CD4-positive, alpha-beta T cell treated with Interleukin-2 at 100 ng/mL for 4 hours (primary cell): ENCODE results near the gene DHH.
"Not testable (repeated sequence)": the region's sequence is repeated elsewhere in the genome, so short reads cannot be mapped to it uniquely, and the experiment has no call there.

Source experiments
- DNase-seq: peaks from one replicate; pipeline ENCODE4 v3.0.0-alpha.2; 2020; ENCODE audit warnings: low spot score

Gene DHH

GRCh38 chr12:49070971-49071370 lies 23.6 kb downstream of the DHH start:
- DNase-seq, result no peak

- DNase-seq, result peak; percentile 99
These were observed 24.9 kb downstream of the DHH start, which contains the start of gene RHEBL1 for GRCh38 chr12:49069507-49070346. TSS of gene RHEBL1 (minus strand) at chr12:49069979. CDS start at chr12:49069785, 194 bp downstream.

GRCh38 chr12:49068879-49069506 lies 25.6 kb downstream of the DHH start:
- no peak for DNase-seq

- no peak for DNase-seq
These were observed 28.5 kb downstream of the DHH start for GRCh38 chr12:49066120-49066519.

GRCh38 chr12:49064767-49065152 lies 29.8 kb downstream of the DHH start:
- no peak for DNase-seq

GRCh38 chr12:49061916-49062315 lies 32.7 kb downstream of the DHH start:
- not testable (repeated sequence) for DNase-seq

GRCh38 chr12:49061157-49061650 lies 33.4 kb downstream of the DHH start:
- no peak for DNase-seq

- DNase-seq, result peak; percentile 89
These were observed 34.1 kb downstream of the DHH start, which contains the start of gene KMT2D for GRCh38 chr12:49060237-49061156. TSS of gene KMT2D (minus strand) at chr12:49060794. CDS start at chr12:49055324, 5,470 bp downstream.

GRCh38 chr12:49059299-49060171 lies 35.1 kb downstream of the DHH start:
- no peak for DNase-seq

- DNase-seq, result no peak
These were observed 35.6 kb downstream of the DHH start for GRCh38 chr12:49059045-49059298.

- DNase-seq, result no peak
These were observed 36.1 kb downstream of the DHH start for GRCh38 chr12:49058366-49059044.

GRCh38 chr12:49057888-49058287 lies 36.7 kb downstream of the DHH start:
- no peak for DNase-seq

GRCh38 chr12:49055978-49056754 lies 38.4 kb downstream of the DHH start:
- DNase-seq, result peak; percentile 74

- DNase-seq, result no peak
These were observed 39.5 kb downstream of the DHH start for GRCh38 chr12:49055092-49055491.

- no peak for DNase-seq
These were observed 40.1 kb downstream of the DHH start for GRCh38 chr12:49054524-49054923.

- no peak for DNase-seq
These were observed 40.5 kb downstream of the DHH start for GRCh38 chr12:49054096-49054495.

- DNase-seq, result no peak
These were observed 42.0 kb downstream of the DHH start for GRCh38 chr12:49052451-49053208.

GRCh38 chr12:49051777-49052438 lies 42.7 kb downstream of the DHH start:
- DNase-seq, result no peak

GRCh38 chr12:49051373-49051764 lies 43.2 kb downstream of the DHH start:
- no peak for DNase-seq
